ENCODE measurements around the gene NDUFA6. TPM values are rescaled to one million over a fixed set of nuclear protein-coding genes. Genes with fewer than 3 reads are reported as not detected.
"Not testable (repeated sequence)": the region's sequence is repeated elsewhere in the genome, so short reads cannot be mapped to it uniquely, and the experiment has no call there.

Gene NDUFA6
- total RNA-seq, 1 experiment from 2014 or later = 80.5 TPM

GRCh38 chr22:42115420-42115830 is 24.9 kb upstream of the NDUFA6 start:
- POLR2A ChIA-PET; H3K27me3 ChIP-seq (ENCODE audit: insufficient read depth, low read length); CTCF ChIA-PET; H3K4me3 ChIP-seq (replicated peaks in 1 of 2; ENCODE audit: low read depth in 1 of 2, low read length in 2 of 2); H3K36me3 ChIP-seq (ENCODE audit: control insufficient read depth in 1 of 2, insufficient read depth in 2 of 2, low read length in 2 of 2); H4K20me1 ChIP-seq (ENCODE audit: insufficient read depth); BruUV-seq (replicated peaks); intact Hi-C loops (cut with micrococcal nuclease); H3K79me2 ChIP-seq (ENCODE audit: insufficient read depth, low read length); ATAC-seq; DNase-seq (ENCODE audit: low read depth, low spot score); H3K4me1 ChIP-seq (ENCODE audit: control insufficient read depth in 1 of 2, insufficient read depth in 2 of 2, low read length in 2 of 2); H3K9me2 ChIP-seq (ENCODE audit: insufficient read depth); H3K4me2 ChIP-seq (ENCODE audit: low read length); H3K27ac ChIP-seq (ENCODE audit: low read depth, low read length); H2AFZ ChIP-seq (ENCODE audit: low read depth, low read length, poor library complexity, severe bottlenecking); RAD21 ChIA-PET (ENCODE audit: low non-redundant PET in 1 of 2, low total read pairs in 2 of 2, uncharacterized antibody in 2 of 2, unreplicated experiment in 2 of 2); H3K9ac ChIP-seq (ENCODE audit: low read length): not testable (repeated sequence)
- peaks cover 8 to 12% of the 10 kb centered on the region in 2 experiments; a peak in 2 of 4 replicates for H3K9me3 ChIP-seq (ENCODE audit: control insufficient read depth in 1 of 2, insufficient read depth in 1 of 2, low read depth in 1 of 2, low read length in 2 of 2)
- 0 out of 2 replicates have a peak, but pooled peaks have one; percentile 20 for TF ChIP-seq CBX3 (IDR thresholded peaks at IDR 0.05; ENCODE audit: low read depth)

DNA sequence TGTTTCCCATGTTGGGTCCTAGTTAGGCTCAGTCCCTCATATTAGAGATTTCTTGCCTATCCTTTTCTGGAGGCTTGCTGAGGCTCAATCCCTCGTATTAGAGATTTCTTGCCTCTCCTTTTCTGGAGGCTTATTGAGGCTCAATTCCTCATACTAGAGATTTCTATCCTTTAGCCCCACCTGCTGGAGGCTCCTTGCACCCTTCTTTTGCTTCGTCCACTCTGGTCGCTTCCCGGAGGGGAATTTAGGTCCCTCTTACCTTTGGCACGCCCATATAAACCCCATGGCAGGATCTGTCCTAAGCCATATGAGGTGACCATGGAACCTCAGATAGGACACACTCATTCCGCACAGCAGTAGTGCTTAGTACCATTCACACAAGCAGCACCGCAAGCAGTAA is 24.1 kb upstream of the NDUFA6 start:
- CTCF ChIA-PET = no interaction called here
- intact Hi-C loops (cut with micrococcal nuclease) = loop anchor here (5.0 kb wide), 2 partner anchors 147 to 167 kb away; partner anchors contain the start of genes CENPM and SEPTIN3
- RAD21 ChIA-PET (ENCODE audit: low non-redundant PET in 1 of 2, low total read pairs in 2 of 2, uncharacterized antibody in 2 of 2, unreplicated experiment in 2 of 2) = no interaction called here

More for the DNA sequence above, 24.1 kb upstream of the NDUFA6 start:
- ATAC-seq (peak; percentile 68), DNase-seq (ENCODE audit: low read depth, low spot score) (peak; percentile 26)
- H3K27ac ChIP-seq (ENCODE audit: low read depth, low read length) = no peak overlapping the region
- no peaks in the 10 kb centered on the region for H3K4me1 ChIP-seq (ENCODE audit: control insufficient read depth in 1 of 2, insufficient read depth in 2 of 2, low read length in 2 of 2)
- no peaks in the 10 kb centered on the region; a peak in 1 of 4 replicates for H3K36me3 ChIP-seq (ENCODE audit: control insufficient read depth in 1 of 2, insufficient read depth in 2 of 2, low read length in 2 of 2)
- H2AFZ ChIP-seq (ENCODE audit: low read depth, low read length, poor library complexity, severe bottlenecking) = no peak overlapping the region
- no peak overlapping the region for H3K9ac ChIP-seq (ENCODE audit: low read length)
- BruUV-seq (replicated peaks) = no TSS peak
- no peaks in the 10 kb centered on the region for H3K27me3 ChIP-seq (ENCODE audit: insufficient read depth, low read length)
- TF ChIP-seq, protein P1, sequence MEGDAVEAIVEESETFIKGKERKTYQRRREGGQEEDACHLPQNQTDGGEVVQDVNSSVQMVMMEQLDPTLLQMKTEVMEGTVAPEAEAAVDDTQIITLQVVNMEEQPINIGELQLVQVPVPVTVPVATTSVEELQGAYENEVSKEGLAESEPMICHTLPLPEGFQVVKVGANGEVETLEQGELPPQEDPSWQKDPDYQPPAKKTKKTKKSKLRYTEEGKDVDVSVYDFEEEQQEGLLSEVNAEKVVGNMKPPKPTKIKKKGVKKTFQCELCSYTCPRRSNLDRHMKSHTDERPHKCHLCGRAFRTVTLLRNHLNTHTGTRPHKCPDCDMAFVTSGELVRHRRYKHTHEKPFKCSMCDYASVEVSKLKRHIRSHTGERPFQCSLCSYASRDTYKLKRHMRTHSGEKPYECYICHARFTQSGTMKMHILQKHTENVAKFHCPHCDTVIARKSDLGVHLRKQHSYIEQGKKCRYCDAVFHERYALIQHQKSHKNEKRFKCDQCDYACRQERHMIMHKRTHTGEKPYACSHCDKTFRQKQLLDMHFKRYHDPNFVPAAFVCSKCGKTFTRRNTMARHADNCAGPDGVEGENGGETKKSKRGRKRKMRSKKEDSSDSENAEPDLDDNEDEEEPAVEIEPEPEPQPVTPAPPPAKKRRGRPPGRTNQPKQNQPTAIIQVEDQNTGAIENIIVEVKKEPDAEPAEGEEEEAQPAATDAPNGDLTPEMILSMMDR (IDR thresholded peaks at IDR 0.05 in 2 of 3, conservative IDR thresholded peaks at IDR 0.05 in 1 of 3; ENCODE audit: borderline replicate concordance in 1 of 3, insufficient read depth in 1 of 3, low read depth in 2 of 3, low read length in 2 of 3) = peak; percentile 45 to 57 (median 50); a peak in 5 of 6 replicates
- TF ChIP-seq RAD21 (IDR thresholded peaks at IDR 0.05; ENCODE audit: low read depth) (peak; percentile 63), EZH2 (IDR thresholded peaks at IDR 0.05) (no peak)
- H3K9me2 ChIP-seq (ENCODE audit: insufficient read depth) = no peaks in the 10 kb centered on the region
- peaks cover 8 to 12% of the 10 kb centered on the region in 2 experiments; a peak in 2 of 4 replicates for H3K9me3 ChIP-seq (ENCODE audit: control insufficient read depth in 1 of 2, insufficient read depth in 1 of 2, low read depth in 1 of 2, low read length in 2 of 2)
- no peaks in the 10 kb centered on the region for H3K79me2 ChIP-seq (ENCODE audit: insufficient read depth, low read length)
- H3K4me2 ChIP-seq (ENCODE audit: low read length) = no peak overlapping the region
- no peak overlapping the region for H3K4me3 ChIP-seq (replicated peaks in 1 of 2; ENCODE audit: low read depth in 1 of 2, low read length in 2 of 2)
- H4K20me1 ChIP-seq (ENCODE audit: insufficient read depth) = no peaks in the 10 kb centered on the region
- POLR2A ChIA-PET = no interaction called here
